Nephron progenitor cell (in vitro differentiated cells): ENCODE results near the gene IGFBPL1.
"Not testable (repeated sequence)": the region's sequence is repeated elsewhere in the genome, so short reads cannot be mapped to it uniquely, and the experiment has no call there.

Experiments used
- DNase-seq: peaks from one replicate; pipeline ENCODE4 v3.0.0; 2021
- H3K27ac Mint-ChIP-seq: 2 replicates; pipeline ENCODE4 v1.8.0; 2021; ENCODE audit warnings: mild to moderate bottlenecking, moderate library complexity, mixed read lengths
- H3K27me3 Mint-ChIP-seq: 2 replicates; pipeline ENCODE4 v1.8.0; 2021; ENCODE audit warnings: mild to moderate bottlenecking, low read depth, mixed read lengths; ENCODE audit not compliant: poor library complexity
- H3K36me3 Mint-ChIP-seq: 2 replicates; pipeline ENCODE4 v1.8.0; 2021; ENCODE audit warnings: low read depth, mixed read lengths
- H3K4me1 Mint-ChIP-seq: 2 replicates; pipeline ENCODE4 v1.8.0; 2021; ENCODE audit warnings: mixed read lengths
- H3K4me3 Mint-ChIP-seq: 2 replicates; pipeline ENCODE4 v1.8.0; 2021; ENCODE audit warnings: mild to moderate bottlenecking, moderate library complexity, mixed read lengths
- H3K9me3 Mint-ChIP-seq: 2 replicates; pipeline ENCODE4 v1.8.0; 2021; ENCODE audit warnings: mild to moderate bottlenecking, moderate library complexity, mixed read lengths
- CTCF ChIP-seq: fragments of 200-600 bp; sonication (generic); IDR thresholded peaks from 2 replicates; pipeline ENCODE4 v1.5.0; 2021; ENCODE audit warnings: antibody characterized with exemption

The IGFBPL1 gene

GRCh38 chr9:38401994-38402393 lies 22.3 kb downstream of the IGFBPL1 start:
- Mint-ChIP-seq H3K27me3 (peaks cover 3% of the 10 kb centered on the region), H3K4me3 (no peak overlapping the region), H3K4me1 (peaks cover 29% of the 10 kb centered on the region), H3K36me3 (peaks cover 26% of the 10 kb centered on the region), H3K9me3 (no peaks in the 10 kb centered on the region), H3K27ac (no peak overlapping the region)
- TF ChIP-seq CTCF = no peak
- DNase-seq = no peak

DNA sequence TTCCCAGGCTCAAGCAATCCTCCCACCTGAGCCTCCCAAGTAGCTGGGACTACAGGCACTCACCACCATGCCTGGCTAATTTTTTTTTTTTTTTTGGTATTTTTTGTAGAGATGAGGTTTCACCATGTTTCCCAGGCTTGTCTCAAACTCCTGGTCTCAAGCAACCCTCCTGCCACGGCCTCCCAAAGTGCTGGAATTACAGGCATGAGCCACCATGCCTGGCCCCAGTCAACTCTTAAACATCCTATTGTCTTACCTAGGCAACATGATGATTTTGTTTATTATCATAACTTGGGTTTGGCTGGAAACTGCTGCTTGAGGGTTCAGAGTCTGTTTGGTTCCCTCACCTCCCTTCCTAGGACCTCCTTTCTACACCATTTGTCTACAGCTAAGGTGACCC lies 25.1 kb downstream of the IGFBPL1 start:
- peaks cover 52% of the 10 kb centered on the region for H3K36me3 Mint-ChIP-seq
- not testable (repeated sequence) for H3K27ac Mint-ChIP-seq

DNA sequence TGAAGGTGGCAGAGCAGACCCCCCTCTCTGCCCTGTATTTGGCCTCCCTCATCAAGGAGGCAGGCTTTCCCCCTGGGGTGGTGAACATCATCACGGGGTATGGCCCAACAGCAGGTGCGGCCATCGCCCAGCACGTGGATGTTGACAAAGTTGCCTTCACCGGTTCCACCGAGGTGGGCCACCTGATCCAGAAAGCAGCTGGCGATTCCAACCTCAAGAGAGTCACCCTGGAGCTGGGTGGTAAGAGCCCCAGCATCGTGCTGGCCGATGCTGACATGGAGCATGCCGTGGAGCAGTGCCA lies 27.9 kb downstream of the IGFBPL1 start:
- DNase-seq = no peak
- no peak overlapping the region for H3K27ac Mint-ChIP-seq
- no peak overlapping the region for H3K4me3 Mint-ChIP-seq
- peaks cover 52% of the 10 kb centered on the region for H3K36me3 Mint-ChIP-seq
- no peak for TF ChIP-seq CTCF
- H3K27me3 Mint-ChIP-seq = peaks cover under 1% of the 10 kb centered on the region
- peaks cover 31% of the 10 kb centered on the region for H3K4me1 Mint-ChIP-seq
- H3K9me3 Mint-ChIP-seq = no peaks in the 10 kb centered on the region

More for the DNA sequence above, 25.1 kb downstream of the IGFBPL1 start:
- not testable (repeated sequence) for H3K9me3 Mint-ChIP-seq, H3K27me3 Mint-ChIP-seq, H3K4me3 Mint-ChIP-seq, DNase-seq
- peaks cover 22% of the 10 kb centered on the region for H3K4me1 Mint-ChIP-seq

DNA sequence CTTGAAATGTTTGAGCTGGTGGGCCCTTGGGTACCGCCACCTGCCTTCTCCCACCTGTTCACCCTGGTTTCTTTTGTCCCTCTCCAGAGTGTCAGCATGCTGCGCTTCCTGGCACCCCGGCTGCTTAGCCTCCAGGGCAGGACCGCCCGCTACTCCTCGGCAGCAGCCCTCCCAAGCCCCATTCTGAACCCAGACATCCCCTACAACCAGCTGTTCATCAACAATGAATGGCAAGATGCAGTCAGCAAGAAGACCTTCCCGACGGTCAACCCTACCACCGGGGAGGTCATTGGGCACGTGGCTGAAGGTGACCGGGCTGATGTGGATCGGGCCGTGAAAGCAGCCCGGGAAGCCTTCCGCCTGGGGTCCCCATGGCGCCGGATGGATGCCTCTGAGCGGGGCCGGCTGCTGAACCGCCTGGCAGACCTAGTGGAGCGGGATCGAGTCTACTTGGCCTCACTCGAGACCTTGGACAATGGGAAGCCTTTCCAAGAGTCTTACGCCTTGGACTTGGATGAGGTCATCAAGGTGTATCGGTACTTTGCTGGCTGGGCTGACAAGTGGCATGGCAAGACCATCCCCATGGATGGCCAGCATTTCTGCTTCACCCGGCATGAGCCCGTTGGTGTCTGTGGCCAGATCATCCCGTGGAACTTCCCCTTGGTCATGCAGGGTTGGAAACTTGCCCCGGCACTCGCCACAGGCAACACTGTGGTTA lies 28.4 kb downstream of the IGFBPL1 start:
- peaks cover 52% of the 10 kb centered on the region for H3K36me3 Mint-ChIP-seq
- no peak for DNase-seq
- TF ChIP-seq CTCF = no peak
- H3K27me3 Mint-ChIP-seq = peaks cover 6% of the 10 kb centered on the region
- H3K4me3 Mint-ChIP-seq = no peak overlapping the region
- no peak overlapping the region for H3K27ac Mint-ChIP-seq
- peaks cover 37% of the 10 kb centered on the region for H3K4me1 Mint-ChIP-seq
- no peaks in the 10 kb centered on the region for H3K9me3 Mint-ChIP-seq

- no peak for DNase-seq
- peak overlapping the region; percentile 95 for H3K4me3 Mint-ChIP-seq
- no peak for TF ChIP-seq CTCF
- peaks cover 46% of the 10 kb centered on the region for H3K4me1 Mint-ChIP-seq
- peaks cover 50% of the 10 kb centered on the region for H3K36me3 Mint-ChIP-seq
- no peaks in the 10 kb centered on the region for H3K9me3 Mint-ChIP-seq
- peaks cover 8% of the 10 kb centered on the region for H3K27me3 Mint-ChIP-seq
- peak overlapping the region; percentile 64 for H3K27ac Mint-ChIP-seq
Measured at GRCh38 chr9:38394416-38394815, 29.8 kb downstream of the IGFBPL1 start.

DNA sequence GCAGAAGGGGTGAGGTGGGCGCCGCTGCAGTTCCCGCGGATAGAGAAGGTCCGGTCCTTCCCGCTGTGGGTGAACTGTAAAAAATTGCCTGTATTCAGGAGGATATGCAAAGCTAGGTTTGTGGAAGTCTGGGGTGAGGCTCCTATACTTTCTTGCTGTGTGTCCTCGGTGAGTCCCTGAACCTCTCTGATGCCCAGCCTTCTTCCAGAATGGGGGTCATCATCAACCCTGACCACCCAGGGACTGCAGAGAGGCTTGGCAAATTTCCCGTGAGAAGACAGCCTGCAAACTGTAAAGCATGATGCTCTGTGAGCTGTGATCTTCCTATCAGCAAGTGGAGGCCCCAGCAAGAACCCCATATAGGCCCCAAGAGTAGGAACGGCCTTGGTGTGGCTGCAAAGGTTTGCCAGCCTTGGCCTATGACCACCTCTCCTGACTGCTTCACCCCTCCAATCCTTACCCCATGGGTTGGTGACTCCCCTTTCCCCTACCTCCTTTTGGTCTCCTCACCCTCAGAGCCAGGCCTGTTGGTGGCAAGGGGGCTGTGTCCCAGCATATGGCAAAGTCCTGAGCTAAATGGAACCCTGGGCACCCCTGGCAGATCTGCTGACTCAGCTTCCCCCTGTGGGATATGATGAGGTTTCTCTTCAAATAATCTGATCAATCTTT lies 31.0 kb downstream of the IGFBPL1 start:
- Mint-ChIP-seq H3K27me3 (peaks cover 10% of the 10 kb centered on the region), H3K27ac (no peak overlapping the region), H3K4me1 (peaks cover 55% of the 10 kb centered on the region), H3K36me3 (peaks cover 39% of the 10 kb centered on the region), H3K4me3 (peak overlapping the region; percentile 95), H3K9me3 (no peaks in the 10 kb centered on the region)
- TF ChIP-seq CTCF = no peak
- no peak for DNase-seq
